PFSK-1 (cell line): Measurements from ENCODE around the gene MRTFB.

ENCODE experiments used
- POLR2AphosphoS5 ChIP-seq: IDR thresholded peaks from 2 replicates; pipeline ENCODE4 v1.6.1; 2012; ENCODE audit warnings: low read depth, mild to moderate bottlenecking, control low read depth, low read length, moderate library complexity
- TAF1 ChIP-seq: IDR thresholded peaks from 2 replicates; pipeline ENCODE4 v1.6.1; 2012; ENCODE audit warnings: low read length, control low read depth, borderline replicate concordance; ENCODE audit not compliant: insufficient read depth

DNA sequence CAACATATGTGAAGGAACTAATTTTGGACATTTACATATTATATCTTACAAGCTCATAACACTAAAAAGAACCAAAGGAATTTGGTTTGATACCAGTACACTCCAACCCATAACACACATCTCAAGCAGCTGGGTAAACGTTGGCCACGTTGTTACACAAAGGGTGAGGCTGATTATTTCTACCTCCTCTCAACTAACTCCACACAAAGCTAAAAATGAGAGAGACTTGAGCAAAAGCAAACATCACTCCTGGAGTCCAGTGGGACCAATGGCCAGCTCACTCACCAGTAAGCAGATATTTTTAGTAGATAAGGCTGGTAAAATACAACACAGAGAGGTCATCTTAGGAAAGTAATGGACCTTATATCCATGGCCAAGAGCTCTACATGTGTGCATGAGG, 207.6 kb downstream of the MRTFB start:
- TF ChIP-seq POLR2AphosphoS5 (no peak), TAF1 (no peak)
